ENCODE results near the gene SERINC2. TPM values are rescaled to one million over a fixed set of nuclear protein-coding genes. Genes with fewer than 3 reads are reported as not detected.

SERINC2 gene
- total and polyA plus RNA-seq, 10 of the 15 experiments (the other 5 are each of a cell fraction or from before 2014, with no cell fraction given): 0.02 to 9.4 (median 0.50) TPM

DNA sequence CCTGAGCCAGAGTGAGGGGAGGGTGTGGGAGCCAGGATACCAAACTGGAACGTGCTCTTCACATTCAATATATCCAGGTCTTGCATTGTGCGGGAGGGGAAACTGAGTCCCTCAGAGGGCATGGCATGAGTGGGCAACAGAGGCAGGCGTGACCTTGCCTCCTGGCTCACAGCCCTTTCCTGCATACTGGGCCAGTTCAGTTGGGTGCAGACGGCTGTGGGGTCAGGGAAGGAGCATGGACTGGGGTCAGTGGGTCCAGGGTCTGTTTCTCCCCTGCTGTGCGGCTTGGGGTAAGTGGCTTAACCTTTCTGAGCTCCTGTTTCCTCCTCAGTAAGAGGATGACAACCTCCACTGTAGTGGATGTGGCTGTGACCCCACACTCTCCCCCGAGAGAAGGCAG, 16.6 kb downstream of the SERINC2 start:
- no peak overlapping the region for H2AFZ ChIP-seq (ENCODE audit: control insufficient read depth, low read depth, low read length)
- H3K4me2 ChIP-seq (ENCODE audit: control insufficient read depth, insufficient read depth): no peak overlapping the region
- no peak for ATAC-seq
- no peak overlapping the region for H3K9ac ChIP-seq (ENCODE audit: control insufficient read depth, insufficient read depth, low read length)
- H3K27ac ChIP-seq (ENCODE audit: control insufficient read depth, insufficient read depth): no peak overlapping the region
- H3K4me3 ChIP-seq: no peak overlapping the region
- SMC1A ChIA-PET (ENCODE audit: uncharacterized antibody, unreplicated experiment): no interaction called here
- no peaks in the 10 kb centered on the region for H4K20me1 ChIP-seq (ENCODE audit: control insufficient read depth, insufficient read depth)
- in situ Hi-C loops (cut with MboI): loop anchor here (10.0 kb wide), 2 partner anchors 115 to 245 kb away; no protein-coding TSS in a partner anchor
- no peaks in the 10 kb centered on the region for H3K79me2 ChIP-seq (ENCODE audit: control insufficient read depth, insufficient read depth, low read length)
- no peaks in the 10 kb centered on the region for H3K4me1 ChIP-seq (ENCODE audit: control insufficient read depth, insufficient read depth, low read length)
- no TSS peak for BruUV-seq (replicated peaks)
- CTCF ChIA-PET: interaction anchor here (1.8 kb wide), 1 partner anchor 120 kb away, joined by 7 read pairs; no protein-coding TSS in a partner anchor
- TF ChIP-seq, protein P1, sequence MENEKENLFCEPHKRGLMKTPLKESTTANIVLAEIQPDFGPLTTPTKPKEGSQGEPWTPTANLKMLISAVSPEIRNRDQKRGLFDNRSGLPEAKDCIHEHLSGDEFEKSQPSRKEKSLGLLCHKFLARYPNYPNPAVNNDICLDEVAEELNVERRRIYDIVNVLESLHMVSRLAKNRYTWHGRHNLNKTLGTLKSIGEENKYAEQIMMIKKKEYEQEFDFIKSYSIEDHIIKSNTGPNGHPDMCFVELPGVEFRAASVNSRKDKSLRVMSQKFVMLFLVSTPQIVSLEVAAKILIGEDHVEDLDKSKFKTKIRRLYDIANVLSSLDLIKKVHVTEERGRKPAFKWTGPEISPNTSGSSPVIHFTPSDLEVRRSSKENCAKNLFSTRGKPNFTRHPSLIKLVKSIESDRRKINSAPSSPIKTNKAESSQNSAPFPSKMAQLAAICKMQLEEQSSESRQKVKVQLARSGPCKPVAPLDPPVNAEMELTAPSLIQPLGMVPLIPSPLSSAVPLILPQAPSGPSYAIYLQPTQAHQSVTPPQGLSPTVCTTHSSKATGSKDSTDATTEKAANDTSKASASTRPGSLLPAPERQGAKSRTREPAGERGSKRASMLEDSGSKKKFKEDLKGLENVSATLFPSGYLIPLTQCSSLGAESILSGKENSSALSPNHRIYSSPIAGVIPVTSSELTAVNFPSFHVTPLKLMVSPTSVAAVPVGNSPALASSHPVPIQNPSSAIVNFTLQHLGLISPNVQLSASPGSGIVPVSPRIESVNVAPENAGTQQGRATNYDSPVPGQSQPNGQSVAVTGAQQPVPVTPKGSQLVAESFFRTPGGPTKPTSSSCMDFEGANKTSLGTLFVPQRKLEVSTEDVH (IDR thresholded peaks at IDR 0.05; ENCODE audit: low read depth, partially characterized antibody): no peak
- TF ChIP-seq FOXK2 (IDR thresholded peaks at IDR 0.05) (no peak), PKNOX1 (IDR thresholded peaks at IDR 0.05) (no peak)
- no peak for DNase-seq (ENCODE audit: low read depth, low spot score)
- POLR2A ChIA-PET: no interaction called here
- H3K9me3 ChIP-seq (replicated peaks; ENCODE audit: control insufficient read depth, insufficient read depth, low read length): no peaks in the 10 kb centered on the region
- RAD21 ChIA-PET (ENCODE audit: unreplicated experiment): no interaction called here
- no peaks in the 10 kb centered on the region; a peak in 1 of 4 replicates for H3K36me3 ChIP-seq (ENCODE audit: control insufficient read depth in 2 of 2, insufficient read depth in 2 of 2, low read length in 1 of 2)
- intact Hi-C loops (cut with micrococcal nuclease; ENCODE audit: unreplicated experiment): no loop called here
- no peak for FAIRE-seq
- H3K27me3 ChIP-seq (replicated peaks in 1 of 2; ENCODE audit: control insufficient read depth in 2 of 2, insufficient read depth in 2 of 2, low read length in 1 of 2): no peaks in the 10 kb centered on the region
- 66% methylated on average over 6 of the region's 6 CpGs for WGBS (ENCODE audit: insufficient coverage, insufficient replicate concordance, low lambda C conversion rate, missing lambda C conversion rate)
